Calu3 (cell line): Measurements from ENCODE around the gene LARGE1. TPM values are rescaled to one million over a fixed set of nuclear protein-coding genes. Genes with fewer than 3 reads are reported as not detected.

Experiments
- BruUV-seq: library from RNA; stranded (reverse); fragments of 400-500 nt; replicated peaks from 2 replicates; lab custom pipeline; 2021; lab: Mats Ljungman, UMichigan
- CTCF ChIA-PET: fragments of 300-600 bp; sonication (Branson Sonifier 250); formaldehyde crosslinking; loops from one replicate; lab custom pipeline; 2022; ENCODE audit warnings: antibody characterized with exemption; lab: Charles Lee
- DNase-seq: peaks from one replicate; pipeline ENCODE4 v3.0.0; 2022
- H3K27ac Mint-ChIP-seq: one replicate; pipeline ENCODE4 v1.8.0; 2022; ENCODE audit warnings: mixed read lengths; ENCODE audit not compliant: unreplicated experiment
- H3K27me3 Mint-ChIP-seq: one replicate; pipeline ENCODE4 v1.8.0; 2022; ENCODE audit warnings: mixed read lengths; ENCODE audit not compliant: unreplicated experiment
- H3K36me3 Mint-ChIP-seq: one replicate; pipeline ENCODE4 v1.8.0; 2022; ENCODE audit warnings: mild to moderate bottlenecking, moderate library complexity, mixed read lengths; ENCODE audit not compliant: insufficient read depth, unreplicated experiment
- H3K4me1 Mint-ChIP-seq: one replicate; pipeline ENCODE4 v1.8.0; 2022; ENCODE audit warnings: mild to moderate bottlenecking, low read depth, mixed read lengths; ENCODE audit not compliant: unreplicated experiment
- H3K4me3 Mint-ChIP-seq: one replicate; pipeline ENCODE4 v1.8.0; 2022; ENCODE audit warnings: mild to moderate bottlenecking, low read depth, moderate library complexity, mixed read lengths; ENCODE audit not compliant: unreplicated experiment
- H3K9me3 Mint-ChIP-seq: one replicate; pipeline ENCODE4 v1.8.0; 2022; ENCODE audit warnings: low read depth, mixed read lengths; ENCODE audit not compliant: unreplicated experiment
- CTCF ChIP-seq: fragments of 200-600 bp; IDR thresholded peaks from one replicate; pipeline ENCODE4 v1.8.0; 2022; ENCODE audit warnings: antibody characterized with exemption; ENCODE audit not compliant: unreplicated experiment
- intact Hi-C: fragments of 100-400 bp; cut with micrococcal nuclease; formaldehyde crosslinking; loops from one replicate; pipeline ENCODE4 v1.10.0; 2022; ENCODE audit not compliant: unreplicated experiment
- total RNA-seq: library from RNA; stranded (reverse); gene quantifications from 2 replicates; pipeline ENCODE4 v1.2.3, GENCODE V29; 2022

LARGE1 gene
- total RNA-seq, 1 experiment from 2014 or later = 11.6 TPM

- no TSS peak for BruUV-seq
- no peaks in the 10 kb centered on the region for H3K4me1 Mint-ChIP-seq
- CTCF ChIA-PET = no interaction called here
- no peaks in the 10 kb centered on the region for H3K36me3 Mint-ChIP-seq
- no peak for DNase-seq
- intact Hi-C loops = no loop called here
- peaks cover 6% of the 10 kb centered on the region for H3K9me3 Mint-ChIP-seq
- no peak for TF ChIP-seq CTCF
- no peak overlapping the region for H3K27ac Mint-ChIP-seq
- no peak overlapping the region for H3K4me3 Mint-ChIP-seq
- H3K27me3 Mint-ChIP-seq = no peaks in the 10 kb centered on the region
Measured at GRCh38 chr22:33894036-33894435, 26.2 kb downstream of the LARGE1 start.

- H3K36me3 Mint-ChIP-seq = no peaks in the 10 kb centered on the region
- H3K27me3 Mint-ChIP-seq = no peaks in the 10 kb centered on the region
- CTCF ChIA-PET = no interaction called here
- H3K4me3 Mint-ChIP-seq = no peak overlapping the region
- intact Hi-C loops = no loop called here
- no peaks in the 10 kb centered on the region for H3K4me1 Mint-ChIP-seq
- H3K9me3 Mint-ChIP-seq = peaks cover 4% of the 10 kb centered on the region
- BruUV-seq = no TSS peak
- DNase-seq = no peak
- TF ChIP-seq CTCF = no peak
- no peak overlapping the region for H3K27ac Mint-ChIP-seq
Measured at GRCh38 chr22:33893512-33893911, 26.8 kb downstream of the LARGE1 start.

- Mint-ChIP-seq H3K9me3 (peaks cover 7% of the 10 kb centered on the region), H3K36me3 (no peaks in the 10 kb centered on the region), H3K4me1 (no peaks in the 10 kb centered on the region), H3K4me3 (no peak overlapping the region), H3K27me3 (no peaks in the 10 kb centered on the region), H3K27ac (no peak overlapping the region)
- DNase-seq = no peak
- TF ChIP-seq CTCF = no peak
- BruUV-seq = no TSS peak
- intact Hi-C loops = no loop called here
- CTCF ChIA-PET = interaction anchor here (0.7 kb wide), 1 partner anchor 135 kb away, joined by 4 read pairs; no protein-coding TSS in a partner anchor
Measured at GRCh38 chr22:33891992-33892391, 28.3 kb downstream of the LARGE1 start.

GRCh38 chr22:33891455-33891854 is 28.8 kb downstream of the LARGE1 start:
- BruUV-seq = no TSS peak
- CTCF ChIA-PET = interaction anchor here (0.7 kb wide), 1 partner anchor 135 kb away, joined by 4 read pairs; no protein-coding TSS in a partner anchor
- no peaks in the 10 kb centered on the region for H3K4me1 Mint-ChIP-seq
- no peak for DNase-seq
- H3K27ac Mint-ChIP-seq = no peak overlapping the region
- no peaks in the 10 kb centered on the region for H3K27me3 Mint-ChIP-seq
- no peak overlapping the region for H3K4me3 Mint-ChIP-seq
- no peaks in the 10 kb centered on the region for H3K36me3 Mint-ChIP-seq
- no peak for TF ChIP-seq CTCF
- intact Hi-C loops = no loop called here
- H3K9me3 Mint-ChIP-seq = peaks cover 4% of the 10 kb centered on the region
